ENCODE measurements around the gene MORF4L1. TPM values are rescaled to one million over a fixed set of nuclear protein-coding genes. Genes with fewer than 3 reads are reported as not detected.
A peak's percentile ranks its signal among the peaks of the same experiment; 100 is the strongest.

Gene MORF4L1
- total and polyA plus RNA-seq, 10 of the 15 experiments (the other 5 are each of a cell fraction or from before 2014, with no cell fraction given): 113 to 636 (median 229) TPM

DNA sequence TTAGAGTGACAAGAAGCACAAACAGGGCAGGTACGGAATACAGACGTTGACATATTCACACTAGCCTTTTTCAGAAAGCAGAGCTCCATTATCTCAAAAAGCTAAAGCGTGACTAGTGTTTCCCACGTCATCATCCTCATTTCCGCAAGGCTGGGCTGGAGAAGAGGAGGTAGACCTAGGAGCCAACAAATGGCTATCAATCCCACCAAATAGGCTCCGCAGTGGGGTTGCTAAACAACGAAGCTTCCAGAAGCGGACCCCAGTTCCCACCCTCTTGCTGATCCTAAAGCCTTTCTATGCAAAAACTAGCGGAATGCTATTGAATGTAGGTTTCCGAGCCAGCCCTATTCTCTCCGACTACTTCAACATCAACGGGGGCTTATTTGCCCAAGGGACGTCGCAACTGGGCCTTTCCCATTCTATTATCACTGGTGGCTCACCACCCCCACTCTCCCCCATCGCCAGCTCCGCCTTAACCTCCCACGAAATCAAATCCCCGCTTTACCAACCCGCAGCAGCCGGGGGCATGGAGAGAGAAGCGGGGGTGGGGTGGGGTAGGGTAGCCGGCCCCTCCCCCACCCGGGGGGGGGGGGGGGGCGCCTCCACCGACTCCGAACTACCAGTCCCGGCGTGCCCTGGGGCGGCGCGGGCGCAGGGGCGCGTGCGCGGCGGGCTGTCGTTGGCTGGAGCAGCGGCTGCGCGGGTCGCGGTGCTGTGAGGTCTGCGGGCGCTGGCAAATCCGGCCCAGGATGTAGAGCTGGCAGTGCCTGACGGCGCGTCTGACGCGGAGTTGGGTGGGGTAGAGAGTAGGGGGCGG, at the start of gene MORF4L1 (continued):
- TF ChIP-seq, protein P1, sequence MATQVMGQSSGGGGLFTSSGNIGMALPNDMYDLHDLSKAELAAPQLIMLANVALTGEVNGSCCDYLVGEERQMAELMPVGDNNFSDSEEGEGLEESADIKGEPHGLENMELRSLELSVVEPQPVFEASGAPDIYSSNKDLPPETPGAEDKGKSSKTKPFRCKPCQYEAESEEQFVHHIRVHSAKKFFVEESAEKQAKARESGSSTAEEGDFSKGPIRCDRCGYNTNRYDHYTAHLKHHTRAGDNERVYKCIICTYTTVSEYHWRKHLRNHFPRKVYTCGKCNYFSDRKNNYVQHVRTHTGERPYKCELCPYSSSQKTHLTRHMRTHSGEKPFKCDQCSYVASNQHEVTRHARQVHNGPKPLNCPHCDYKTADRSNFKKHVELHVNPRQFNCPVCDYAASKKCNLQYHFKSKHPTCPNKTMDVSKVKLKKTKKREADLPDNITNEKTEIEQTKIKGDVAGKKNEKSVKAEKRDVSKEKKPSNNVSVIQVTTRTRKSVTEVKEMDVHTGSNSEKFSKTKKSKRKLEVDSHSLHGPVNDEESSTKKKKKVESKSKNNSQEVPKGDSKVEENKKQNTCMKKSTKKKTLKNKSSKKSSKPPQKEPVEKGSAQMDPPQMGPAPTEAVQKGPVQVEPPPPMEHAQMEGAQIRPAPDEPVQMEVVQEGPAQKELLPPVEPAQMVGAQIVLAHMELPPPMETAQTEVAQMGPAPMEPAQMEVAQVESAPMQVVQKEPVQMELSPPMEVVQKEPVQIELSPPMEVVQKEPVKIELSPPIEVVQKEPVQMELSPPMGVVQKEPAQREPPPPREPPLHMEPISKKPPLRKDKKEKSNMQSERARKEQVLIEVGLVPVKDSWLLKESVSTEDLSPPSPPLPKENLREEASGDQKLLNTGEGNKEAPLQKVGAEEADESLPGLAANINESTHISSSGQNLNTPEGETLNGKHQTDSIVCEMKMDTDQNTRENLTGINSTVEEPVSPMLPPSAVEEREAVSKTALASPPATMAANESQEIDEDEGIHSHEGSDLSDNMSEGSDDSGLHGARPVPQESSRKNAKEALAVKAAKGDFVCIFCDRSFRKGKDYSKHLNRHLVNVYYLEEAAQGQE (IDR thresholded peaks at IDR 0.05; ENCODE audit: low read depth, low read length): no peak
- TF ChIP-seq IKZF1 (conservative IDR thresholded peaks at IDR 0.05) (peak; percentile 98), MYB (IDR thresholded peaks at IDR 0.05; ENCODE audit: borderline replicate concordance, low read depth, low read length) (no peak), HDAC2 (IDR thresholded peaks at IDR 0.05) (no peak), BHLHE40 (IDR thresholded peaks at IDR 0.05; ENCODE audit: borderline replicate concordance in 1 of 2, low read depth in 2 of 2, low read length in 1 of 2) (peak in 1 of 2 experiments; percentile 72; a peak in 2 of 4 replicates), CEBPB (IDR thresholded peaks at IDR 0.05; ENCODE audit: borderline replicate concordance in 1 of 2, low read depth in 2 of 2, low read length in 2 of 2) (no peak), TARDBP (IDR thresholded peaks at IDR 0.05; ENCODE audit: borderline replicate concordance) (peak; percentile 84), SMAD1 (IDR thresholded peaks at IDR 0.05; ENCODE audit: low read depth, partially characterized antibody) (no peak), SP1 (IDR thresholded peaks at IDR 0.05; ENCODE audit: low read depth, low read length) (peak; percentile 86), DPF2 (IDR thresholded peaks at IDR 0.05) (0 out of 2 replicates have a peak, but pooled peaks have one; percentile 4), ZNF384 (IDR thresholded peaks at IDR 0.05; ENCODE audit: borderline replicate concordance, low read depth, low read length) (no peak), TCF12 (IDR thresholded peaks at IDR 0.05; ENCODE audit: low read depth, low read length) (peak; percentile 84), HCFC1 (IDR thresholded peaks at IDR 0.05; ENCODE audit: low read length) (peak; percentile 93), RUNX3 (IDR thresholded peaks at IDR 0.05; ENCODE audit: low read length) (0 out of 2 replicates have a peak, but pooled peaks have one; percentile 12), CHD4 (IDR thresholded peaks at IDR 0.05) (no peak), SRF (IDR thresholded peaks at IDR 0.05; ENCODE audit: low read depth in 2 of 2, low read length in 2 of 2) (peak; percentile 35 to 86; a peak in 2 of 4 replicates), TBL1XR1 (IDR thresholded peaks at IDR 0.05; ENCODE audit: low read depth, low read length) (peak; percentile 74; the same call in 1 of the 2 replicates), CHD2 (IDR thresholded peaks at IDR 0.05; ENCODE audit: borderline replicate concordance, low read depth, low read length) (peak; percentile 96), STAT3 (IDR thresholded peaks at IDR 0.05; ENCODE audit: low read depth, low read length) (no peak), PAX5 (IDR thresholded peaks at IDR 0.05; ENCODE audit: borderline replicate concordance, low read depth, low read length) (no peak), NR2C1 (IDR thresholded peaks at IDR 0.05) (peak; percentile 66; the same call in 1 of the 2 replicates), MEF2A (IDR thresholded peaks at IDR 0.05; ENCODE audit: insufficient read depth, low read depth, low read length) (0 out of 2 replicates have a peak, but pooled peaks have one; percentile 31)
- TF ChIP-seq, protein P2, sequence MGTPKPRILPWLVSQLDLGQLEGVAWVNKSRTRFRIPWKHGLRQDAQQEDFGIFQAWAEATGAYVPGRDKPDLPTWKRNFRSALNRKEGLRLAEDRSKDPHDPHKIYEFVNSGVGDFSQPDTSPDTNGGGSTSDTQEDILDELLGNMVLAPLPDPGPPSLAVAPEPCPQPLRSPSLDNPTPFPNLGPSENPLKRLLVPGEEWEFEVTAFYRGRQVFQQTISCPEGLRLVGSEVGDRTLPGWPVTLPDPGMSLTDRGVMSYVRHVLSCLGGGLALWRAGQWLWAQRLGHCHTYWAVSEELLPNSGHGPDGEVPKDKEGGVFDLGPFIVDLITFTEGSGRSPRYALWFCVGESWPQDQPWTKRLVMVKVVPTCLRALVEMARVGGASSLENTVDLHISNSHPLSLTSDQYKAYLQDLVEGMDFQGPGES (IDR thresholded peaks at IDR 0.05): 0 out of 2 replicates have a peak, but pooled peaks have one; percentile 23
- TF ChIP-seq, protein P3, sequence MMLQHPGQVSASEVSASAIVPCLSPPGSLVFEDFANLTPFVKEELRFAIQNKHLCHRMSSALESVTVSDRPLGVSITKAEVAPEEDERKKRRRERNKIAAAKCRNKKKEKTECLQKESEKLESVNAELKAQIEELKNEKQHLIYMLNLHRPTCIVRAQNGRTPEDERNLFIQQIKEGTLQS (IDR thresholded peaks at IDR 0.05; ENCODE audit: borderline replicate concordance, extremely low read depth, low read depth, low read length): peak; percentile 91
- TF ChIP-seq, protein P4, sequence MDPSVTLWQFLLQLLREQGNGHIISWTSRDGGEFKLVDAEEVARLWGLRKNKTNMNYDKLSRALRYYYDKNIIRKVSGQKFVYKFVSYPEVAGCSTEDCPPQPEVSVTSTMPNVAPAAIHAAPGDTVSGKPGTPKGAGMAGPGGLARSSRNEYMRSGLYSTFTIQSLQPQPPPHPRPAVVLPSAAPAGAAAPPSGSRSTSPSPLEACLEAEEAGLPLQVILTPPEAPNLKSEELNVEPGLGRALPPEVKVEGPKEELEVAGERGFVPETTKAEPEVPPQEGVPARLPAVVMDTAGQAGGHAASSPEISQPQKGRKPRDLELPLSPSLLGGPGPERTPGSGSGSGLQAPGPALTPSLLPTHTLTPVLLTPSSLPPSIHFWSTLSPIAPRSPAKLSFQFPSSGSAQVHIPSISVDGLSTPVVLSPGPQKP (IDR thresholded peaks at IDR 0.05; ENCODE audit: low read depth, low read length): no peak

All from GM12878 (cell line).